Inferior parietal cortex (tissue), 1 donor: Measurements from ENCODE around the gene TNXB.

Experiments used
- DNase-seq: peaks from one replicate; pipeline ENCODE4 v3.0.0-alpha.2; 2016; ENCODE audit errors: extremely low spot score

Gene TNXB, protein sequence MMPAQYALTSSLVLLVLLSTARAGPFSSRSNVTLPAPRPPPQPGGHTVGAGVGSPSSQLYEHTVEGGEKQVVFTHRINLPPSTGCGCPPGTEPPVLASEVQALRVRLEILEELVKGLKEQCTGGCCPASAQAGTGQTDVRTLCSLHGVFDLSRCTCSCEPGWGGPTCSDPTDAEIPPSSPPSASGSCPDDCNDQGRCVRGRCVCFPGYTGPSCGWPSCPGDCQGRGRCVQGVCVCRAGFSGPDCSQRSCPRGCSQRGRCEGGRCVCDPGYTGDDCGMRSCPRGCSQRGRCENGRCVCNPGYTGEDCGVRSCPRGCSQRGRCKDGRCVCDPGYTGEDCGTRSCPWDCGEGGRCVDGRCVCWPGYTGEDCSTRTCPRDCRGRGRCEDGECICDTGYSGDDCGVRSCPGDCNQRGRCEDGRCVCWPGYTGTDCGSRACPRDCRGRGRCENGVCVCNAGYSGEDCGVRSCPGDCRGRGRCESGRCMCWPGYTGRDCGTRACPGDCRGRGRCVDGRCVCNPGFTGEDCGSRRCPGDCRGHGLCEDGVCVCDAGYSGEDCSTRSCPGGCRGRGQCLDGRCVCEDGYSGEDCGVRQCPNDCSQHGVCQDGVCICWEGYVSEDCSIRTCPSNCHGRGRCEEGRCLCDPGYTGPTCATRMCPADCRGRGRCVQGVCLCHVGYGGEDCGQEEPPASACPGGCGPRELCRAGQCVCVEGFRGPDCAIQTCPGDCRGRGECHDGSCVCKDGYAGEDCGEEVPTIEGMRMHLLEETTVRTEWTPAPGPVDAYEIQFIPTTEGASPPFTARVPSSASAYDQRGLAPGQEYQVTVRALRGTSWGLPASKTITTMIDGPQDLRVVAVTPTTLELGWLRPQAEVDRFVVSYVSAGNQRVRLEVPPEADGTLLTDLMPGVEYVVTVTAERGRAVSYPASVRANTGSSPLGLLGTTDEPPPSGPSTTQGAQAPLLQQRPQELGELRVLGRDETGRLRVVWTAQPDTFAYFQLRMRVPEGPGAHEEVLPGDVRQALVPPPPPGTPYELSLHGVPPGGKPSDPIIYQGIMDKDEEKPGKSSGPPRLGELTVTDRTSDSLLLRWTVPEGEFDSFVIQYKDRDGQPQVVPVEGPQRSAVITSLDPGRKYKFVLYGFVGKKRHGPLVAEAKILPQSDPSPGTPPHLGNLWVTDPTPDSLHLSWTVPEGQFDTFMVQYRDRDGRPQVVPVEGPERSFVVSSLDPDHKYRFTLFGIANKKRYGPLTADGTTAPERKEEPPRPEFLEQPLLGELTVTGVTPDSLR (N-terminal part only)

DNA sequence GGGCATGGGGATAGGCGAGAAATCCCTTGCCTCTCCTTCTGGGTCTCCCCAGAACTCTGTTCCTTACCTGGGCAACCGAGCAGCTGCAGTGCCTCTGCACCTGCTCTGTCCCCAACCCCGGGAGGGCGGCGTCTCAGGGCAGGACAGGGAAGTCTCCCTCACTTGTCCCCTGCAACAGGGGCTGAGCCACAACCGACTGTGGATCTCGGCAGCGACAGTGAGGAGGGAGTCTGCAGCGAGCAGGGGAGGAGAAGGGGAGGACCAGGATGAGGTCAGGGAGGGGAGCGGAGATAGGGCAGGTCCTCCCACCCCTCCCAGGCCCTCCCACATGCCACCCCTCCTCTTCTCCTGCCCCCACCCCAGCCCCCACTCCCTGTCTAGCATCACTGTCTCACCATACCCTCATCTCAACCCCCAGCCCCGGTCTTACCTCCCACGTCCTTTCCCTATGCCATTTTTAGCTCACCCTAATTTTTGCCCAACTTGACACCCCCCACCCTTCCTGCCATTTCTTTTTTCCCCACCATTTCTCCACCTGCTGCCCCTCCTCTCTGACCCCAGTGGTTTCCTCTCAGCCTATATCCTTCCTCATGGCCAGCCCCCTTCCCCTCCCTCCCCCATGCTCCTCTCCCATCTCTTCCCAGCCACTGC lies at the start of gene TNXB:
Gene TNXB, minus strand, starts transcription at position 225 of the 651 bp plus-strand sequence. CDS start 11,140 bp downstream, outside the sequence.
- no peak for DNase-seq

DNA sequence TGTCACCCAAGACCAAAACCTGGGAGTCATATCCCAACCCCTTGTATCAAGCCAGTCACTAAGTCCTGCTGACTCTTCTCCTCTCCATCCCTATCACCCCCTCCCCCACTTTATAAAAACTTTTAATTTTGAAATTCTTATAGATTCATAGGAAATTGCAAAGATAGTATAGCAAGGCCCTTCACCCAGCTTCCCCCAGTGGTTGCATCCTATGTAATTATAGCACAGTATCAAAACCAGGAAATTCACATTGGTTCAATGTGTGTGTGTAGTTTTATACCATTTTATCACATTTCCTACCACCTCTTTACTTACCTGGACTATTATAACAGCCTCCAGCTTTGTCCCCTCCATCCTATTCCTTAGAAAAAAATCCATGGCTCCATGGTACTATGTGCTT lies 48.9 kb upstream of the TNXB start:
- DNase-seq: no peak

DNA sequence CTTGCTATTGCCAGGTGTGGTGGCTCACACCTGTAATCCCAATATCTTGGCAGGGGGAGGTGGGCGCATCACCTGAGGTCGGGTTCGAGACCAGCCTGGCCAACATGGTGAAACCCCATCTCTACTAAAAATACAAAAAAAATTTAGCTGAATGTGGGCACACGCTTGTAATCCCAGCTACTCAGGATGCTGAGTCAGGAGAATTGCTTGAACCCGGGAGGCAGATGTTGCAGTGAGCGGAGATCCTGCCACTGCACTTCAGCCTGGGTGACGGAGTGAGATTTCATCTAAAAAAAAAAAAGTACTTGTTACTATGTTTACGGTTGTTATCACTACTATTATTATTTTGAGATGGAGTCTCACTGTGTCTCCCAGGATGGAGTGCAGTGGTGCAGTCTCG lies 47.8 kb upstream of the TNXB start:
- DNase-seq: no peak

DNA sequence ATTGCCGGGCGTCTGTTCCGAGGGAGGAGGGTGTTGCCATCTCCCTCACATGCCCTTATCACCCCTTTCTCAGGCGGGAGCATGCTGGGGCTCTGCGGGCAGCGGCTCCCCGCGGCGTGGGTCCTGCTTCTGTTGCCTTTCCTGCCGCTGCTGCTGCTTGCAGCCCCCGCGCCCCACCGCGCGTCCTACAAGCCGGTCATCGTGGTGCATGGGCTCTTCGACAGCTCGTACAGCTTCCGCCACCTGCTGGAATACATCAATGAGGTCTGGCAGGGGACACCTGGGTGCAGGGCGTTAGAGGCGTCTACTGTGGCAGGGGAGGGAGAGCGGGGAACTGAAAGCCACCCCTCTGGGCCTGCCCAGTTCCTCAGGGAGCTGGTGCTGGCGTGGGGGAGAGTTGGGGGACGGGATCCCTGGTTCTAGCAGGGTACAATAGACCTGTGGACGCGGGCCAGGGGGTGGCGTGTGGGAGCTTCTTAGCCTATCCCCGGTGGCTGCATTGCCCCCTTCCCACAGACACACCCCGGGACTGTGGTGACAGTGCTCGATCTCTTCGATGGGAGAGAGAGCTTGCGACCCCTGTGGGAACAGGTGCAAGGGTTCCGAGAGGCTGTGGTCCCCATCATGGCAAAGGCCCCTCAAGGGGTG lies 45.5 kb upstream of the TNXB start:
- DNase-seq: peak; percentile 47

DNA sequence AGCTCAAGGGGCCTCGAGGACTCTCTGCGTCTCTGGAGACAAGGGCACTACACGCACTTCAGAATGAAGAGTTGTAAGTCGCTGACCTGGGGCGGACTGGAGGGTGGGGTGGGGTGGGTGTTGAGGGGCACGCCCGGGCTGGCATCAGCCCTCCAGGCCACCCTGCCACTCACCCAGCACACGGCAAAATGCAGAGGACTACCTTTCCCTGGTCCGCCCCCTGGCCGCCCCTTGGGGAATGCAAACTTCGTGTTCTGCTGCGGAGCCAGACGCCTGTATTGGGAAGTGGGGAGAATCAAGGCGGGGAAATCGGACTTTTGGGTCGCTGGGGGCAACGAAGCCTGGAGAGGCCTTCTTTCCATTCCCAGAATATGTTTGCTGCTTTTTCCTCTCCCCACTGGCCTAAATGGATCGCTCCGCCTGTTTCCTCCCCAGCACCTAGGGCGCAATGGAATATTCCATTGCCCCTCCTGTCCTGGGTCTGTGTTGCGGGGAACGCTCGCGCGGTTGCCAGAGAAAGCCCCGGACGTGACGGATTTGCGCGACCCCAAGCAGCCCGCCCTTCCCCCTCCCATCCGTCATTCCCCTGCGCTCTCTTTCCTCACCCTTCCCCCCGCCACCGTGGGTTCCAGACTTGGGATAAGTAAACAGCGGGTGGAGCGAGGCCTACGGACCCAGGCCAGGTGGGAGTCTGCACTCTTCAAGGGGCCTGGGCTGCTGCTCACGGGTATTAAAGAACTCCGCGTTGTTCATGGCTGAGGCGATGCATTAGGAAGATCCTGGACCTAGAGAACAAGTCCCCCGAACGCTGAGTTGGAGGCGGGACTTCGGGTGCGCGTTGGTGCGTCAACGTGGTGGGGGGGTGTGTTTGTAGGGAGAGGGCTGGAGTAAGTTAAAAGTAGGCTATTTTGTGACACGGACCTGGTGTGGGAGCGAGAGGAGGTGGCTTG lies 44.7 kb upstream of the TNXB start, which contains the start of gene PPT2:
Gene PPT2, plus strand, starts transcription at position 578 of the 950 bp plus-strand sequence. CDS start 454 bp downstream, outside the sequence.
- DNase-seq: peak; percentile 88

DNA sequence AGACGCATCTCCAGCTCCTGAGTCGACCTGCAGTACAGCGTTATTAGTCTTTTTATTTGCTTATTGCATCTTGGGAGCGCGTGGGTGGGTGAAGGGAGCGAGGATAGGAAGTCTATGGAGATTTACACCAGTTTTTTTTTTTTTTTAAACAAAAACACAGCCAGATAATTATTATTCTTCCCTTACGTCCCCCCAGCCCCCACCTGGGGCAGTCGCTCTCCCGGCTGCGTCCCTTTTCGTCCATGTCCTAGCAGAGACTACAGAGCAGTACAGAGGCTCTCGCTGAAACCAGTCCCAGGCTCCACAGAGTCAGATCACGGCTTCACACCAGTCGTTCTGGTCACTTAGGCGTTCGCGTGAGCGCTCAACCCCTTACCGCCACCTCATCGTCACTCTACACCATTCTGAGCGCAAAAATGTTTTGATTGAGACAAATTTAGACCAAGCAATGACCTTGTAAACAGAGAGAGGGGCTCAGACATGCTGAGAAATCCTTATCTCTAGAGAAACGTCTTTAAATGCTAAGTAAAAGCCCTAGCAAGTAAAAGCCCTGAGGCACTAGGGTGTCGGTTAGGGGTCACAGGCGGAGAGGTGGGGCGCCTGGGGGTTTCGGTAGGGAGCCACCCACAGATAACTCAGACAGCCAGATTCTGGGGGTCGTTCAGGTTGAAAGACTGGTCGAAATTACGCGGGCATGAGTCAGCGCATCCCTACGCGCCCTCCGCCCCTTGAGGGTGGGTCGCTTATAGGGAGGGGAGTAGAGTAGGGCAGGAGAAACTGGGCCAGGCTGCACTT lies 43.8 kb upstream of the TNXB start:
- DNase-seq: peak; percentile 47

DNA sequence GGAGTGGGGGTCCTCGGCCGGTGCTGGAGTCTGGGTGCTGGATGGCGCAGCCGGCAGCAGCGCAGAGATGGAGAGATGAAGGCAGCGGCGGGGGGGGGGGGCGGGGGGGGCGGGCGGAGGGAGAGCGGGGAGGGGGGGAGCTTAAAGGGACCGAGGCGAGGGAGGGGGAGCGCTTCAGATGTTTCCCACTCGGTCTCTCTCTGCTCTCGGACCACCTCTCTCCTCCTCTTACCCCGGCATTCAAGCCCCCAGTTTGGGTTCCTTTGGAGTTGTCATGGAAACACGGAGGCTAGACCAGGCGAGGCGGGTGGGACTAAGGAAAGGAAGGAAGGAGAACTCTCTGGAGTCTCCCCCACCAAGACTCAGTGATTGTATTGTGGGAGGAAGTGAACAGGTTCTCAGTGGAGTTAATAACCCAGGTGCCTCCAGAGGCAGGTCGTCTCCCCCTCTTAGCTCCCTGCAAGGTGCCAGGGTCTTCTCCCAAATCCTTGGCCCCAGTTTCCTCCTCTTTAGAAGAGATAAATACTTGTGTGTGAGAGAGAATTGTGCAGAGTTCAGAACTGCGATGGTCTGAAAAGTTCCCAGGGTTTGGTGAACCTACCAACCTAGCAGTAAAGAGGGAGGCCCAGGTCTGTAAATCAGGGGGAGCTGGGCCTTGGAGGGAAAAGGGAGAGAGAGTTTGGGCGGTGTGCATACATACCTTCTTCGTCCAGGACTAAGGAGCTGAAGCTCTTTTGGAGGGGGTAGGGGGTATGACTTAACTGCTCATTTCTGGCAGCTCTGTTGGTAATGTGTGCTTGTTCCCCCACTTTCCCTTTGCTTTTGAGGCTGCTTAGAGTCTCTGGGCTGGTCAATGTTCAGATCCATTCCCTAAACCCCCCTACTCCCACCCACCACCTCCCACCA lies 43.0 kb upstream of the TNXB start, which contains the start of gene PRRT1:
Gene PRRT1, minus strand, starts transcription at position 77 of the 906 bp plus-strand sequence. CDS start 112 bp downstream, outside the sequence.
- peak; percentile 42 for DNase-seq

DNA sequence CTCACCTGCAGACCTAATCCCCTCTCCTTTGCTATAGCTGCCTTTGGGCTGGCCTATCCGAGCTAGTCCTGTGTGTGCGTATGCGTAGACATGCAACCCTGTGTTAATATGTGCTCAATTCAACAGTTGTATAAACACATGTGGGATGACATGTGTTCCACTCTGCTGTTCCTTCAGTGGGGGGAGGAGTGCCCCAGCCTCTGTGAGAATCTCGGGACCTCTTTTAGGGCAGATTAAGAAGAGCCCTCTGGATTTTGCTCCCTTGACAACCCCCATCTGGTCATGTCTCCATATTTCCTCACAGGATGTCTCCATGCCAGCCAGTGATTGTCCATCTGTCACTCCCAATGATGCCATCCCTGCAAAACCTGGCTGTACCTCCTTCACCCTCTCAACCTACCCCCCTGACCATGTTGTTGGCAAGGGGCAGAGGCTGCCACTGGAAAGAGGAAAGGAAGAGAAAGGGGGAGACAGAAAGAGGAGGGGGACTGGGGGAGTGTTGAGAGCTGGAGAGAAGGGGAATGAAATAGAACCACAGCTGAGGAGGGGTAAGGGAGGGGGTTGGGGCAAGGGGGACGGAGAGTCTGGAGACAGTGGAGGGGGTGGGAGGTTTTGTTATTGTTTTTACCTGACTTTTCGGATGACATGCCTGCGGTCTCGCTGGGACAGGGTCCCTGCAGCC lies 42.2 kb upstream of the TNXB start:
- DNase-seq: no peak

DNA sequence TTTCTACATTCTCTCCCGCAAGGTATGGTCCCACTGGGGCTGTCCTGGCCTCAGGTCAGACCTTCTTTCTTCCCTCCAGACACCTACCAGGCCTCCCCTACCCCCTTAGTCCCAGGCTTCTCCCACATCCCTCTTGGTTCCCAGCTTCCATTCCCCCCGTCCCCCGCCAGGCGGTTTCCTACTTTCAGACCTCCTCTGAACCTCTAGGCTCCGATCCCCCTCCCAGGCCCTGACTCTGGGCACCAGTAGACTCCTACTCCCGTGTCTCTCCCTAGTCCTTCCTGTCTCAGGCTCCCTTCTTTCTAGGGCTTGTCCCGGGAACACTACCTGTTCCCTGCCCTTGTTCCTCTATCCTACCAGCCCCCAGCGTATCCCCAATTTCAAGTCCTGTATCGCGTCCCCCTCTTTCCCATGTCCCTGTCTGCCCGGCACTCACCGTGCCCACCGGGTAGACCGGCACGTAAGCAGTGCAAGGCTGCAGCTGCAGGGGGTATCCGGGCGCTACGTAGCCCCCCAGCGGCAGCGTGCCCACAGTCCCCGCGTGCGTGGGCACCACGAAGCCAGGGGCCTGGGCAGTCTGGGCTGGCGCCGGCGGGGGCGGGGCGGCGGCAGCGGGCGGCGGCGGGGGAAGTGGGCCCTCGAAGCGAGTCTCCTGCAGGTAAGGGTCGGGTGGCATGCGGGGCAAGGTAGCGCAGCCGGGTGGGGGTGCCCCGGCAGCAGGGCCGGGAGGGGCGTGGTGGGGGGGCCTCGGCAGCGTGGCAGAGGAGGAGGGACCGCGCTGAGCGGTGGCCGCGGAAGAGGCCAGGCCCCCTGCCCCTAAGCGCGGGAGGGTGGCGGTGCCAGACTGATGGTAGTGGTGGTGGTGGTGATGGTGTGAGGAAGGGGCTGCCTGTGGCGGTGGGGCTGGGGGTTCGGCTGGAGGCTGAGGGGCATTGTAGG lies 41.1 kb upstream of the TNXB start:
- DNase-seq: no peak

DNA sequence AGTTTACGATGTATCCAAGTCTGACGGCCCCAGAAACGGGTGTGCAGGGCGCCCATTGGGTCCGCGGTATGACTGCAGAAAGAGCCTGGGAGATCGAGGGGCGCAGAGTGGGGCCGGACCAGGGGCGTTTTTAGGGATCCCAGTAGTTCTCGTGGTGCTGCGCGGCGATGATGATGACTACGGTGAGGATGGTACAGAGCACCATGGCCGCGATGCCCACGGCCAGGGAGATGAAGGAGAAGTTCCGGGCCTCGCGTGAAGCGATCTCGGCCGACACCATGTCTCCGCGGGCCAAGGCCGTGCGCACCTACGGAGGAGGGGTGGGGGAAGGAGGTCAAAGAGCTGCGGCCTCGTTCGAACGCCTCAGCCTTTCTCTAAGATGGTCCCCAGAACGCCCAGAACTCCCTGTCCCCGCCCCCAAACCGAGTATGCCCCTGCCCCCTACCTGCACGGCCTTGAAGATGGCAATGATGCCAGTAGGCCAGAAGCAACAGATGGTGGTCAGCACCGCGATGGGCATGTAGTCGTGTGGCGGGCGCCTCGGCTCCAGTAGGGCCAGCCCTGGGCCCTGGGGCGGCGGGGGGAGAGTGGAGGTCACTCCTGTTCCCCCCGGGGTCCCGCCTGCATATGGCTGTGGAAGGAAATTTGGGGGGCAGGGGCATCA lies 40.1 kb upstream of the TNXB start:
- DNase-seq: no peak

DNA sequence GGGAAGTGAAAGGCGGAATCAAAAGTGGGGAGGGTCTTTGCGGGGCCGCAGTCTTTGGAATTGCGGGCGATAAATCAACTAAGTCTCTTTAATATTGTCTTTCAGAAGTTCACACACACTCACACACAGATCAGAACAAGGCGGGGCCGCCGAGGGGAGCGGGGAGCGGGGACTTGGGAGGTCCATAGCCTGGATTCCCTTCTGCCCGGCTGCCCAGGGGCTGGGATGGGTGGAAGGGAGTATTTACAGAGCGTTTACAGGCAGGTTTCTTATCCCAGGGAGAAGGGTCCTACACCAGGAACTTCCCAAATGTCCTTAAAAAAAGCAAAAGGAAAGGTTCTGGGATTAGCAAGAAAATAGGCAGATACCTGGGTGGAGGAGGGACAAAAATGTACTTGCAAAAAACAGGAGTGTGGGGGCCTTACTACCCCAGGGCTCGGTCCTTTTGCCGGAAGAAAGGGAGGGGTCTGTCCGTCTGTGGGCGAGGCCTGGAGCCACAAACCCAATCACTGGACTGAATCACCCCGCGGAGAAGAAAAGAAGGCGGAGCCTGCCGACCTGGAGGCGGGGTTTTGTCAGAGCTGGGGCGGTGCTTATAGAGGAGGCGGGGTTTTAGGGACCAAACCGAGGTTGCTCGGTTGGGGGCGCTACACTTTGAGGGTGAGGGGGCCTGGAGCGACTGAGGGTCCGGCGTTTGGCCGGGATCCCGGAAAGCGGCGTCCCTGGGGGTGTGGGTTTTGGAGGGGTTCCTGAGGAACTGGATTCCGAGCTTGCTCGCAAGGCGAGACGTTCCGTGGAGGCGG lies 39.4 kb upstream of the TNXB start:
- DNase-seq: no peak

DNA sequence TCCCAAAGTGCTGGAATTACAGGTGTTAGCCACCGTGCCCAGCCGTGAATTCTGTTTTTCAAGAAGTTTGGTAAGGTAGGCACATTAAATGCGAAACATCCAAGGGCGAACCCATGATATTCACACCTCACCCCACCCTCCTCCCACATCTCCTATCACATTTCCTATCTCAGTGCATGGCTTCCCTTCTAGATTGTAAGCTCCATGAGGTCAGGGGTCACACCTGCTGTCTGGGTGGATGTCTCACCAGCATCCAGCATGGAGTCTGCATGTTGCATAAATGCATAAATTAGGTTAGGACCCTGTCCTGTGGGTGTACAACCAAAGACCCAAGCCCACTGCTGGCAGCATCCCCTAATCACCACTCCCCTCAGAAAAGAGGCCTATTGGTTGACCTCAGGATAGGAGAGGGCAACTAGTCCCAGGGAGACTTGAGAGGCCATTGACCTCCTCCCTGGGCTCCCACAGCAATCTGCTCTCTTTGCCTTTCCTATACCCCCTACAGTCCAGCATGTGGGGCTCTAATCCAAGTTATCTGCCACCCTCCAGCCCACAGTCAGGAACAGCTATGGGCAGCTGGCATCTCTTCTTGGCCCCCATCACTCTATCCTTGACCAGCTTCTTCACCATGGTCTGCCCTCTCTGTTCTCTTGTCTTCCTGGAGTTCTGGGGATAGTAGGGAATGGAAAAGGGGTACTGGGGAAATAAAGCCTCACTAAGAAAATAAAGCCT lies 38.4 kb upstream of the TNXB start:
- no peak for DNase-seq

DNA sequence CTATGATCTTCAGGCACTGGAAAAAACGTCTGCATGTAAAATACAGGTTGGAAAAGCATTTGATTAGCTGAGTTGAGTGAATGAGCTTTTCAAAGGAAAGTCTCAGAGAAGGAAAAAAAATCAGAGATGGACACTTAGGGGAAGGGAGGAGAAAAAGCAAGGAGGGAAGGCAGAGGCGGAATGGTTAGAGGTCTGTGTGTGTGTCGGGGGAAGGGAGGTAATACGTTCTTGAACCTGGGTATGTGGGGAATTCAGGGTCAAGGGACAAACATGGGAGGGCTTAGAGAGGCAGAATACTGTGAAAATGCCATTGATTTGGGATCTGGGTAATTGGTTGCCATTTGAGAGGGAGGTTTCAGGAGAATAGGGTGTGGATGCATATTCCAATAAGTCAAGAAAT lies 37.5 kb upstream of the TNXB start:
- DNase-seq: no peak

DNA sequence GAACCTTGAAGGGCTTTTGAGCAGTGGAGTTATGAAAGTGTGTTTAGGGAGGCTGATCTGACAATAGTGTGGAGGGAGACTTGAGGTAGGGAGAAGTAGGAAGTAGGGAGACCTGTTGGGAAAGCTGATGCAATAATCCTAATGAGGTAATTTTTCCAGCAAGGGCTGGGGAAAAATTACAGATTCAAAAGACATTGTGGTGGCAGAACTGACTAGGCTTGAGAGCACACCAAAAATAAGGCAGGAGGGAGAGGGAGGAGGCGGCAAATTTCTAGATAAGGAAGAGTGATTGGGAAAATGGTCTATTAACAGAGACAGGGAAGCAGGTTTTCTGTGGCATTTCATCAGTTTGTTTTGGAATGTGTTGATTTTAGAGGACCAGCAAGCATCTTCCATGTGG lies 37.1 kb upstream of the TNXB start:
- DNase-seq: no peak
